ENCODE results near the gene WDFY2. TPM values are rescaled to one million over a fixed set of nuclear protein-coding genes. Genes with fewer than 3 reads are reported as not detected.

The WDFY2 gene
- total and polyA plus RNA-seq, 2 of the 13 experiments (the other 11 are each of a cell fraction or from before 2014, with no cell fraction given), result 22.6 to 27.0 TPM

DNA sequence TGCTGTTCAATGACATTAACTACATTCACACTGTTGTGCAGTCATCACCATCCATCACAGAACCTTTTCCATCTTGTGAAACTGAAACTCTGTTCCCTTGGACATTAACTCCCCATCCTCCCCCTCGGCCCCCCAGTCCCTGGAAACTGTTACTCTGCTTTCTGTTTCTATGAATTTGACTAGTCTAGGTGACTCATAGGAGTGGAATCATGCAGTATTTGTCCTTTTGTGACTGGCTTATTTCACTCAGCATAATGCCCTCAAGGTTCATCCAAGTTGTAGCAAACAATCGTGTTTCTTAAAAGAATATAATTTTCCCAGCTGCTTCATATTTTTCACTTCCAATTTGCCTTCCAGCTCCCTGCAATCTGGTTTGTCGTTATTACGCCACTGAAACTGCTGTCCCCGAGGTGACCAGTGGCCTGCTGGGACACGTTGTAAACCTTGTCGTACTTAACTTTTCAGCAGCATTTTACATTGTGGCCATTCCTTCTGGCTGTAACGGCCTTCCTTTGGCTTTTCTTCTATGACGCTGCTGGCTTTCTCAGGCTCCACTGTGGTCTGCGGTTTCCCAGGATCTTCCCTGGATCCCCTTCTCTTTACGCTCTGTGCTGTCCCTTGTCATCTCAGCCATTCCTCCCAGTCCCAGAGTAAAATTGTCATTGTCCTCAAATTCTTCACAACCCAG lies 145.7 kb downstream of the WDFY2 start:
- Histone ChIP-seq H3K9ac (ENCODE audit: insufficient read depth, low read depth, low read length) (no peak overlapping the region), H3K4me1 (ENCODE audit: insufficient read depth, low read length) (peaks cover 37% of the 10 kb centered on the region)
- TF ChIP-seq FOXA3 (CRISPR knock-in tag; IDR thresholded peaks at IDR 0.05) (peak; percentile 9; the same call in 1 of the 2 replicates), ZNF782 (CRISPR knock-in tag; IDR thresholded peaks at IDR 0.05; ENCODE audit: borderline replicate concordance) (no peak), IRF2 (CRISPR knock-in tag; IDR thresholded peaks at IDR 0.05) (no peak), ELF4 (CRISPR knock-in tag; IDR thresholded peaks at IDR 0.05; ENCODE audit: borderline replicate concordance) (no peak), FOSL2 (CRISPR knock-in tag; IDR thresholded peaks at IDR 0.05) (peak; percentile 85), PATZ1 (CRISPR knock-in tag; IDR thresholded peaks at IDR 0.05) (peak; percentile 49), BCL6 (CRISPR knock-in tag; IDR thresholded peaks at IDR 0.05) (peak; percentile 61), HOMEZ (CRISPR knock-in tag; IDR thresholded peaks at IDR 0.05; ENCODE audit: low read depth) (peak; percentile 50; the same call in 1 of the 2 replicates), RARA (CRISPR knock-in tag; IDR thresholded peaks at IDR 0.05) (peak; percentile 28; the same call in 1 of the 2 replicates), ATF7 (IDR thresholded peaks at IDR 0.05) (no peak), ATF7 (CRISPR knock-in tag; IDR thresholded peaks at IDR 0.05) (no peak), JUN (CRISPR knock-in tag; IDR thresholded peaks at IDR 0.05) (0 out of 2 replicates have a peak, but pooled peaks have one; percentile 48), MEIS2 (CRISPR knock-in tag; IDR thresholded peaks at IDR 0.05) (no peak)
- TF ChIP-seq, protein P1, sequence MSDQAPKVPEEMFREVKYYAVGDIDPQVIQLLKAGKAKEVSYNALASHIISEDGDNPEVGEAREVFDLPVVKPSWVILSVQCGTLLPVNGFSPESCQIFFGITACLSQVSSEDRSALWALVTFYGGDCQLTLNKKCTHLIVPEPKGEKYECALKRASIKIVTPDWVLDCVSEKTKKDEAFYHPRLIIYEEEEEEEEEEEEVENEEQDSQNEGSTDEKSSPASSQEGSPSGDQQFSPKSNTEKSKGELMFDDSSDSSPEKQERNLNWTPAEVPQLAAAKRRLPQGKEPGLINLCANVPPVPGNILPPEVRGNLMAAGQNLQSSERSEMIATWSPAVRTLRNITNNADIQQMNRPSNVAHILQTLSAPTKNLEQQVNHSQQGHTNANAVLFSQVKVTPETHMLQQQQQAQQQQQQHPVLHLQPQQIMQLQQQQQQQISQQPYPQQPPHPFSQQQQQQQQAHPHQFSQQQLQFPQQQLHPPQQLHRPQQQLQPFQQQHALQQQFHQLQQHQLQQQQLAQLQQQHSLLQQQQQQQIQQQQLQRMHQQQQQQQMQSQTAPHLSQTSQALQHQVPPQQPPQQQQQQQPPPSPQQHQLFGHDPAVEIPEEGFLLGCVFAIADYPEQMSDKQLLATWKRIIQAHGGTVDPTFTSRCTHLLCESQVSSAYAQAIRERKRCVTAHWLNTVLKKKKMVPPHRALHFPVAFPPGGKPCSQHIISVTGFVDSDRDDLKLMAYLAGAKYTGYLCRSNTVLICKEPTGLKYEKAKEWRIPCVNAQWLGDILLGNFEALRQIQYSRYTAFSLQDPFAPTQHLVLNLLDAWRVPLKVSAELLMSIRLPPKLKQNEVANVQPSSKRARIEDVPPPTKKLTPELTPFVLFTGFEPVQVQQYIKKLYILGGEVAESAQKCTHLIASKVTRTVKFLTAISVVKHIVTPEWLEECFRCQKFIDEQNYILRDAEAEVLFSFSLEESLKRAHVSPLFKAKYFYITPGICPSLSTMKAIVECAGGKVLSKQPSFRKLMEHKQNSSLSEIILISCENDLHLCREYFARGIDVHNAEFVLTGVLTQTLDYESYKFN (CRISPR knock-in tag; conservative IDR thresholded peaks at IDR 0.05), result peak; percentile 19; the same call in 1 of the 2 replicates
- TF ChIP-seq, protein P2, sequence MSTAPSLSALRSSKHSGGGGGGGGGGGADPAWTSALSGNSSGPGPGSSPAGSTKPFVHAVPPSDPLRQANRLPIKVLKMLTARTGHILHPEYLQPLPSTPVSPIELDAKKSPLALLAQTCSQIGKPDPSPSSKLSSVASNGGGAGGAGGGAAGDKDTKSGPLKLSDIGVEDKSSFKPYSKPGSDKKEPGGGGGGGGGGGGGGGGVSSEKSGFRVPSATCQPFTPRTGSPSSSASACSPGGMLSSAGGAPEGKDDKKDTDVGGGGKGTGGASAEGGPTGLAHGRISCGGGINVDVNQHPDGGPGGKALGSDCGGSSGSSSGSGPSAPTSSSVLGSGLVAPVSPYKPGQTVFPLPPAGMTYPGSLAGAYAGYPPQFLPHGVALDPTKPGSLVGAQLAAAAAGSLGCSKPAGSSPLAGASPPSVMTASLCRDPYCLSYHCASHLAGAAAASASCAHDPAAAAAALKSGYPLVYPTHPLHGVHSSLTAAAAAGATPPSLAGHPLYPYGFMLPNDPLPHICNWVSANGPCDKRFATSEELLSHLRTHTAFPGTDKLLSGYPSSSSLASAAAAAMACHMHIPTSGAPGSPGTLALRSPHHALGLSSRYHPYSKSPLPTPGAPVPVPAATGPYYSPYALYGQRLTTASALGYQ (CRISPR knock-in tag; IDR thresholded peaks at IDR 0.05), result no peak

More for the DNA sequence above, 145.7 kb downstream of the WDFY2 start:
- intact Hi-C loops (cut with micrococcal nuclease; ENCODE audit: unreplicated experiment) (loop anchor here (10.0 kb wide), 1 partner anchor 145 kb away; the partner anchor contains the start of gene WDFY2), in situ Hi-C loops (cut with HindIII; ENCODE audit: extremely low pct_ligation_motif_present, low pct_unique_long_range_greater_than_20kb) (no loop called here)
- no peak overlapping the region for H3K4me3 ChIP-seq (replicated peaks in 1 of 3; ENCODE audit: insufficient read depth in 1 of 3, low read depth in 2 of 3, low read length in 3 of 3)
- peaks cover 11 to 52% of the 10 kb centered on the region in 2 experiments for H3K36me3 ChIP-seq (replicated peaks in 1 of 2; ENCODE audit: control insufficient read depth in 1 of 2, insufficient read depth in 2 of 2, low read length in 2 of 2)
- peak overlapping the region; percentile 35 for H3K27ac ChIP-seq (ENCODE audit: extremely low read length, insufficient read depth, low read length)
- H3K9me3 ChIP-seq (ENCODE audit: low read length), result no peaks in the 10 kb centered on the region
- ChIA-PET CTCF (ENCODE audit: low intra/inter-chr PET ratio, low total read pairs) (no interaction called here), POLR2A (interaction anchor here (1.2 to 1.4 kb wide), 2 partner anchors 277 kb away, joined by 4 to 7 read pairs; partner anchors contain the start of gene INTS6)
- no peak overlapping the region for H2AFZ ChIP-seq (ENCODE audit: low read length)
- DNase-seq (ENCODE audit: low spot score) (peak; percentile 70), ATAC-seq (peak; percentile 70), FAIRE-seq (peak; percentile 39)
- no peaks in the 10 kb centered on the region for H3K79me2 ChIP-seq (ENCODE audit: insufficient read depth, low read length)
- no peaks in the 10 kb centered on the region for H3K27me3 ChIP-seq (ENCODE audit: control insufficient read depth in 1 of 2, insufficient read depth in 2 of 2, low read length in 2 of 2)
- 92% methylated on average over 11 of the region's 11 CpGs for WGBS (ENCODE audit: low lambda C conversion rate)
- no peak overlapping the region for H3K4me2 ChIP-seq (ENCODE audit: low read depth, low read length)
- no TSS peak for BruUV-seq (replicated peaks)
- no peaks in the 10 kb centered on the region for H4K20me1 ChIP-seq (ENCODE audit: insufficient read depth, low read length)

All from HepG2 (cell line).